Suppressor macrophage treated with lipopolysaccharide for 4 hours (primary cell): ENCODE data around the gene COL9A1.

Source experiments
- DNase-seq: peaks from one replicate; pipeline ENCODE4 v3.0.0-alpha.2; 2020

Gene COL9A1

DNA sequence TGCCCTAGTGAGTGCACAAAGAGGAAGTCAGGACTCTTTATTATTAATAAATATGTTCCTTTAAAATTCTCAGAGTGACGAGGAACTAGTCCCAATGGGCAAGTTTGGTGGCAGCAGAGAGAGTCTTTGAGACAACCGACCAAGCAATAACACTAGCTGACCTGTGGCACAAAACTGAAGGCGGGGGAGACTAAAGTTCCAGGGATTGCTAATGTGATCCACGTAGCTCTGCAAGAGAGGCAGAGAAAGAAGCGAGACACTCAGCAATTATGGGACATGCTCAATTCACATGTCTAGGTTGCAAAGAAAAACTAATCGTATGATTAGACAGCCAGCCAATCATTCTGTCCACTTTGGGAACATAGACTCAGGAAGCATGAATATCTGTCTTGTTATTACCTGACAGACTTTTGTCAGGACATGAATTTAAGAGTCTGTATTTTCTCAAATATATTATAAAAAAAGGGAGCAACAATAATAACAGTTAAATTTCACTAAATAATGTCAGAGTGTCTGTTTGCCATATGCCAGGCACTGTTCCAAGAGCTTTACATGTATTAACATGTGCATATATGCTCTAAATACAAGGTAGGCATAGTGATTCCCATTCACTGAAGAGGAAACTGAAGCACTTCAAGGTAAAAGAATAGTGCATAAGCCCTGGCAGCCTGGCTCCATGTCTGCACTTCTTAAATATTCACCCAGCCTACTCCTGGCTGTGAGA is 81.0 kb downstream of the COL9A1 start:
- DNase-seq, result no peak

DNA sequence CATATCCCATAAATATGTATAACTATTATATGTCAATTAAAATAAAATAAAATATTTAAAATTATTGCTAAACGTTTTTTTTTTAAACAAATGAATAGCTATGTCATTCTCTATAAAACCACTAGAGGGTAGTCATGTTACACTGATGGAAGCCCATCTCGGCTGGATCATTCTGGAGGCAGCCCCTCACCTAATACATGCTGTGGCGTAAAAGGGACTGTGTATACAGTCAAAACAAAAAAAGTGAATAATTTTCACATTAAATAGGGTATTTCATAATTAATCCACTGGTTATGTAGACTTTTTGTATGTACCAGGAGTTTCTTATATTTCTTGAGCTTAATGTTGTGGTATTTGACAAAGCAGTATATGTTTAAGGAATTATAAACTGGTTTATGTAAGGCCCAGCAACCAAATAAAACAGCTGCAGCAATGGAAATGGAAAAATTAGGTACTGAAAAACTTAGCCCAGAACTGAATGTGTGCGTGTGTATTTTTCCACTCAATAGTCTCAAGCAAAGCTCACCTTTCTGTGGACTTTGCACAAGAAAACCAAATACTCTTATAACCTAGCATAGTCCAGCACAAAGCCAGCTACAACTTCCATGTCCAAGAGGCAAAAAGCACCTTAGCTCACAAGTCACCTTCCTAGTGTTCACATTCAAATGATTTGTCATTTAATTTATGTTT is 81.7 kb downstream of the COL9A1 start:
- DNase-seq, result peak; percentile 19

DNA sequence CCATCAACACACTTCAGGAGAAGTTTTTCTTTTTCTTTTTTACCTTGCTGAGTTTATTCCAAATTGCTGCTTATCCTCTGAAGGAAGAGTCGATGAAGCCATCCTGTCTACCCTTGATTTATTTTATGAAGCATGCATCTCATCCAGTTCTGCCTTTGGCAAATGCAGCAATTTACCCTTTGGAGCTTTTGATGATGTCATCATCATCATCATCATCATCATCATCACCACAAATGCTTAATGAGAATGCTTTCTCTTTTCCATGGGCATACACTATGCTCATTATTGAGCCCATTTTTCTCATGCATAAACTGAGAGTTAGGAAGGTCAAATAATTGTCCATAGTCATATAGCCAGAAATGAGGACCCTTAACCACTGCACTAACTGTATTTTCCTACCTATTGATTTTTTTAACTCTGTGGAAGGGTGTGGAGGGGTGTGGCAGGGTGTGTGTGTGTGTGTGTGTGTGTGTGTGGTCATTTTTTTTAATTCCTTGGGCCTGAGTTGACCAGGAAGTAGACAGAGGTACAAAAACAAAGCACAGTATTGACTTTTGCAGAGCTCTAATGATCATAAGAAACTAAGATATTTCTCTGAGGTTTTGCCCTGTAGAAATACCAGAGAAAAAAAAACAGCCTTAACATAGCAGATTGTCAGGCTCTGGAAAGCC is 82.8 kb downstream of the COL9A1 start:
- no peak for DNase-seq

DNA sequence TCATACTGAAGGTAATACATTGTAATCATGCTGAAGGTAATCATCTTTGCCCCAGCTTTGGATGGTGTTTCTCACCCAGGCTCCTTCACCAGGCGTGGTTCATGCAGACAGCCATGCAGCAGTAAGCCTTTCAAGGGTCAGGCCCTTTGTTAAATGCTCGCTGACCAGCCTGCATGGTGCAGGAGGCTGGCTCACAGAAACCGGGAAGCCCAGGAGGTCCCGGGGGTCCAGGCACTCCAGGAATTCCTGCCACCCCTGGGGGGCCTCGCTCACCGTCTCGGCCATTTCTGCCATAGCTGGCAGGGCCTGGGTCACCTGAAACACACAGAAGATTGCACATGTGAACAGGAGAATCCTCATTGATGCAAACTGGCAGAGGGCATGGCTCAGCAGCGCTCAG is 86.1 kb downstream of the COL9A1 start:
- DNase-seq, result no peak

DNA sequence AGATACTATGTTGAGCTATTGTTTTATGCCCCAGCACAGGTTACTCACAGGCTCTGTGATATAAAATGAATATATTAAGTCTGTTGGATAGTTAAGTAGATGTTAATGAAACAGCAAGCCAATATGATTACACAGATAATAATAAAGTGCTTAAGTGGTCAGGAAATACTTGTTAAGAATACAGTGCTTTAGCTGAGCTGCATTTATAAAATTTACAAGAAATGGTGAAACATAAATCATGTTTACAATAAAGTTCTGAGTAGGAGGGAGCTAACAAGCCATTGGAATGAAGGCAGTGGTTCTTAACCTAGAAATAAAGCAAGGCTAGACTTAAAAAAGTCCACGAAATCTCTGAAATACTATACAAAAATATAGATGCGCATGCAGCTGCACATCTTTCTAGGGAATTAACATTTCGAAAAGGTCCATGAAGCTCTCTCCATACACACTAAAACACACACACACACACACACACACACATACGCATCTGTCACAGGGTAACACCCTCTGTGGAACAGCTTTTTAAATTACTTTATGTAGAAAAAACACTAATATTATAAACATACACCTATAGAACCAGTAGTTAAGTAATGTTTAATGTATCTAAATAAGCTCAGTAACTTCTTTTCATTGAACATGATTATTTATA is 87.3 kb downstream of the COL9A1 start:
- no peak for DNase-seq

DNA sequence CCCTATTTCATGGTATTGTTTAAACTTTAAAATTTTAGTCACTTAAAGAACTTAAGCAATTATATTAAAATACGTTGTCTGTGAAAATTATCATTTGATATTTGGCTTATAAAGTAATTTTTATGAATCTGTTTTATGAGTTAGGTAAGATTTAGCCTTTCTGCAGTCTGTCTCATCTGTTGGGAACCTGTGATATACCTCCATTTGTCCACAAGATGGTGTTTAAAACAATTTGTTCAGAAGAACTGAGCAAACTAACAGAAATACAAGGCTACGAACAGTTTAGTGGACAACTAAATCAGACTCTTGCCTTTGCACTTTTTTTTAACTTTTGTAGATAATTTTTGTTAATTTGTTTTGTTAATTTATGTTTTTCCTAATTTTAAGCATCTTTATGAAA is 92.4 kb downstream of the COL9A1 start:
- DNase-seq, result no peak

DNA sequence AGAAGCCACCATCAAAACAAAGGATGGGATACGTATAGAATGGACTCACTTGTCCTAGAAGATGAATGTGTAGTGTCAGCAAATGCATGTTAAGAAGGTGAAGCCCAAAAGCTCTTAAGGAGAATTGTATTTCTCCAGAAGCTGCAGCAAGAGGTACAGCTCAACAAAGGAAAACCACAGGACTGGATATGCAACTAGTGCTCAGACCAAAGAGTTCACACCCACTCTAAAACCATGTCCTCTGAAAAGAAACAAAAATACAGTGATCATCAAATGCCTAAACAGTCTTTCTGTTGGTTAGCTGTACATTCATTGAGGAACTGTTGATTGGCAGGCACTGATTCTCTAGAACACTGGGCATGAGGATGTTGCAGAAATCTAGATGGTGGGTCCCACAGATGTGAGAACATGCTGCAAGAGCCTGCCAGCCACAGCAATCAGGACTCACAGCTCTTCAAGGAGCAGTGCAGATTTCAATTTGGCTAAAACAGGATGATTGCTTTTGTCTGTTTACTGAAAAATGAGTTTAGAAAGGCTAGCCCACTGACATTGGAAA is 94.6 kb downstream of the COL9A1 start:
- DNase-seq, result no peak

DNA sequence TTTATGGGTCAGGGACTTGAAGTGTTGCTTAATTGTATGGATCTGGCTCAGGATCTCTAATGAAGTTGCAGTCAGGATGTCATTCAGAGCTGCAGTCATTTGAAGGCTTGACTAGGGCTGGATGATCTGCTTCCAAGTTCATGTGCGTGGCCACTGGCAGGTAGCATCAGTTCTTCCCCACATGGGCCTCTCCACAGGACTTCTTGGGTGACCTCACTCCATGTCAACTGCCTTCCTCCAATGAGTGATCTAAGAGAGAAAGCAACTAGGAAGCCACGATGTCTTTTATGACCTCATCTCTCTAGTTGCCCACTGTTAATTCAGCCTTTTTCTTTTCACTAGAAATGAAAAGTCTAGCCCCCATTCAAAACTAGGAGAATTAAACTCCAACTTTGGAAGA is 104.1 kb downstream of the COL9A1 start:
- DNase-seq, result no peak

DNA sequence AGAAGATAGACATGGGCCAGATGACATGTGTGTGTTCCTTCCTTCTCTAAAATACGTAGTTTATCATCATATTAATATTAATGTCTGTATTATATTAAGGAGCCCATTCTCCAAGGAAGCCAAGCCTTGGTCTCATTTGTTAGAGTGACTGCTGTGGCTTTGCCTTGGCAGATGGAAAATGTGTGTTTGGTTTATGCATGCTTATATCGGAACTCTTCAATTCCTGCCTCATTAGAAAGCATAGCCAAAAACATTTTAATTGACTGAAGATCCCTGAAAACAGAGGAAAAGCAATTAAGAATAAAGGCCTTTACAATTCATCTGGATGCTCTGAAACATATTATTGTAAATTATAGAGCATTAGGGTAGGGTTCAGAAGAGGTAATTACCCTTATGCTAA is 106.4 kb downstream of the COL9A1 start:
- DNase-seq, result no peak

DNA sequence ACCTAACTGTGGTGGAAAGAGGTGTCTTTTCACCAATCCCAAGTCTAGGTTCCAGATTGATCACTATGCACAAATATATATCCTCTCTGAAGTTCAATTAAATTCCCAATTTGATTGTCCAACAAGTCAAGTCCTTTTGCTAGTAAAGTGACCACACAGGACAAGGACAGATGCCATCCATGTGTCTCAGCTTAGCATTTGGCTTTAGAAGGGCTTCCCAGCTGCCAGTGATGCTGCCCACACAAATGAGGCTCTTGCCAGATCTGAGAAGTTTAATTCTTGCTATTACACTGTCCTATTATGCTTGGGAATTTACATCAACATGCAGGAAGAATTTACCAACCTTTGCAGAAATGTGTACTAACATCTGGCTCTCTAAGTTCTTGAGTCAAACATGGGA is 108.5 kb downstream of the COL9A1 start:
- no peak for DNase-seq

DNA sequence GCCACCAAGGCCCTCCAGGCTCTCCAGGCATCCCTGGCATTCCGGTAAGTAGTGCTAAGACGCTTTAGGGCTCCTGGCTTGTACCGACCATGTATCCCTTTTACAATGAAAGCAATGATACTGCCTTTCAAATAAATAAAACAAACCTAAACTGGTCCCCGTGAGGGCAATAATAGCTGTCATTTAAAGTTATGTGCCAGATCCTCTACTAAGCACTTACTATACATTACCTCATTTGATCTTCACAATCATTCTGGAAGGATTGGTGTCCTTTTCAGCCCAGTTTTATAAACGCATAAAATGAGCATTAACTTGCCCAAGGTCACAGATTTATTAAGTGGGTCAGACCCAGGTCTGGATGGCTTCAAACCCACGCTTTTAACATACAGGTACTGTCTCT is 114.7 kb downstream of the COL9A1 start:
- DNase-seq, result no peak

DNA sequence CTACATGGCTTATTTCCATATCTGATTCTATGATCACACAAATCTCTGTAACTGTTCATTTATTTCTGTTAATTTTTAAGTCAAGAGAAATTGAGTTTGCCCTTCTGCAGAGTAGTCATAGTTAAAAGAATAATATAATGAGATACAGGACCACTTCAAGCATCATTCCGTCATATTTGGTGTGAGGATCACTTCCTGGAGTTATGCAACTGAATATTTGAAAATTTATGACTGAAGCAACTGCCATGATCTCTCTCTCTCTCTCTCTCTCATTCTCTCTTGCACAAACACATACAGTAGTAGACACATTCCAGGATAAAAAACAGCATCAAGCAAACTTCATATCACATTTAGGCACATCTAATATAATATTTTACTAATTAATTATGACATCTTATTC is 116.4 kb downstream of the COL9A1 start:
- DNase-seq, result no peak

DNA sequence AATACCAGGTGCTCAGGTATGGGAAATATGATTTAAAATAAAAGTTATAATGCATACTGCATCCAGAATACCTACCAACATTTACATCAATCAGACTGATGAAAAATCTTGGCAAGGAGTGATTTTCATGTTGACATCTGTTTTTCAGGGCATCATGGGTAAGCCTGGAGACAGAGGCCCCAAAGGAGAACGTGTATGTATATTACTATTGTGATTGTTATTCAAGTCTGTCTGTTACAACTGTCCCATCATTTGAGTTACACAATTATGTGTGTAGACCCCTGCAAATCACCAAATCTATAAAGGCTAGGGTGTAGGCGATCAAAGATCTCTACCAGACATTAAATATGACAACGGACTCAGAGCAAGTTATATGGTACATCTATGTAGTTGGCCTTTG is 118.2 kb downstream of the COL9A1 start:
- no peak for DNase-seq

DNA sequence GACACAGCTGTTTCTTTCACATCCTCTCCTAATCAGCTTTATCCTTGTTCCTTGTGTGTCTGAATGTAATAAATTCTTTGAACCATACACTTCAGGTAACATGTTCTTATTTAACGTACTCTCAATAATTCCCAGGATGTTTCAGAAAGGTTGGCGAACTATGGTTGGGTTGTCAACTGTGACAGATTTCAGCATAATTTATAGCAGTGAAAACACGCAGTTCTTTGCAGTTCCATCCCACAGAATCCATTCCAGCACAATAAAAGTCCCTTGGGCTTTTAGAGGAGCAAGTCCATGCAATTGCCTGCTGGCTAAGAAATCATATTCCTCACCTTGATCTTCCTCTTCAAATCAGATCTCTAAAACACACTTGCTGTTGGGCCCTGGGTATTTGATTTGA is 119.3 kb downstream of the COL9A1 start:
- DNase-seq, result no peak

DNA sequence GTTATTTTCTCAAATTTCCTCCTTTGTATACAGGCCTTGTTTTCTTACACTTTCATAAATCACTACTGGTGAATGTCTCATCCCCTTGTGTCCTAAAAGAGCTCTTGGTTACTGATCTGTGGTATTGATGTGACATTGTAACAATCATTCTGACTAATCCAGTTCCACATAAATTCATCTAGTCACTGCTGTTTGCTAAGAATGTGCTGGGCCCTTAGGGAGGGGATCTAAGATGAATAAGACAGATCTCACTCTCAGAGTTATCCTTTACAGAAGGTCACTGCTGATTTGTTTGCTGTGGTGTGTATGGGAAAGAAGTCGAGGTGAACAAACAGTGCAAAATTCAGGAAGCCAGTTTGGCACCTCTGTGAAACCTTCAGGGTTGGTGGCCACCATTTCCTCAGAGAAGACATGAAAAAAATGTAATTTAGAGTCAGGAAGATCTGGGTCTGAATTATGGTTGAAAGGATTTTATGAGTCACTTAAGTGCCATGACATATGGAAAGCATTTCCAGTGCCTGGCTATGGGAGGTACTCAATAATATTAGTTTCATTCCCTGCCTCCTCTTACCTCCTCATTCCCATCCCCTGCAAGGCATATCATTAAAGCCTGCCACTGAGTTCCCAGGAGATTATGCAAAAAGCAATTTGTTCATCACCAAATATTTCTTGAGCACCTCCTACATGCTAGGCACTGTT is 121.8 kb downstream of the COL9A1 start:
- no peak for DNase-seq

DNA sequence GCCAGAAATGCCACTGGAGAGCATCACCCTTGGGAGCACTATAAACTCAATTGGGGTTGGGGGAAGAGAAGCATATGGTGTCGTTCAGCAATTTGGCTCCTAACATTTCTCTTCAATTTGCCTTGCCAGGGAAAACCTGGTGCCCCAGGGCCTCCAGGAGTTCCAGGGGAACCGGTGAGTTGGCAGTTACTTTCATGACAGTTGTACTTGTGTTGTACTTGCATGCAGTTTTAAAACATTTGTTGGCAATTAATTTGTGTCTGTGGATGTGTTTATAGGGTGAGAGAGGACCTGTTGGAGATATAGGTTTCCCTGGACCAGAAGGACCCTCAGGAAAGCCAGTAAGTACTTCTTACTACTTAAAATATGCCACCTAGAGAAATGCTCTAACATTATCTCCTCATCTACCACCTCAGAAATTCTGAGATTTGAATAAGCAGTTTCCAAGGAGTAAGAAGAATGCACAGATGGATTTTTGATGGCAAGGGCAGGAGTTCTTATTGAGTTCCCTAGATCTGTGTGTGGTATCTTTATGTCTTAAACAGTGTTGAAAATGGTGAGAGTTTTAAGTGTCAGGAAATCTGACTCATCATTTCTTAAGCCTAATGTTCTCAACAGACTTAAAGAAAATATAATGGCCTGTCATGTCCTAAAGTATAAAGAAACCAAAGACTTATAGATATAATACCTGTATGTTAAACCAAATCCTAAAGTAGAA is 122.5 kb downstream of the COL9A1 start:
- no peak for DNase-seq

DNA sequence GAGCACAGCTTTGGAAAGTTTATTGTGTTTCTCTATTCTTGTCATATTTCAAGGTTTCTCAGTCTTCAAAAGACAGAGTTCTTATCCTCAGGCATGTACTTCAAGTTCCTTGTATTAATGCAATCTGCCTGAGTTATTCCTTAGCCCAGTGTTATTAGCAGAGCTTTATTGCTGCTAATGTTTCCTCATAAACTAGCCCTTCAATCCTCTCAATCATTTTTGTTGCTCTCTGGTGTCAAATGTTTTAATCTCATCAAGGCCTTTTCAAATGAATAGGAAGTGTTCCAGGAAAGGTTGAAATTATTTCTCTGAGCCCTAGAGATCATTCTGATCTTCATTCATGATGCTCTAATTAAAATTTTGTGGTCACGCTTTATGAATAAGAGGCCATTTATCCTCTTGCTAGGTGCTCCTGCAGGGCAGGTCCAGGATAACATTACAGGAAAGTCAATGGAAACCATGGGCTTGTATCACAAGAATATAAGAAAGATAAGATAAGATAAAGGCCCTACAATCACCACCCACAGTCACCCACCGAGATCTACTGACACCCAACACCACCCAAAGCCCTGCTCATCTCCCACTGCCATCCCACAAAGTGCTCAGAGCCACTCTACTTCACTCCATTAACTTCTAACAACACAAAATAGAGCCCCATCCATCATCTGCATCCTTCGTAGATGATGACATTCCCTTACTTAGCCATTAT is 125.9 kb downstream of the COL9A1 start:
- no peak for DNase-seq

DNA sequence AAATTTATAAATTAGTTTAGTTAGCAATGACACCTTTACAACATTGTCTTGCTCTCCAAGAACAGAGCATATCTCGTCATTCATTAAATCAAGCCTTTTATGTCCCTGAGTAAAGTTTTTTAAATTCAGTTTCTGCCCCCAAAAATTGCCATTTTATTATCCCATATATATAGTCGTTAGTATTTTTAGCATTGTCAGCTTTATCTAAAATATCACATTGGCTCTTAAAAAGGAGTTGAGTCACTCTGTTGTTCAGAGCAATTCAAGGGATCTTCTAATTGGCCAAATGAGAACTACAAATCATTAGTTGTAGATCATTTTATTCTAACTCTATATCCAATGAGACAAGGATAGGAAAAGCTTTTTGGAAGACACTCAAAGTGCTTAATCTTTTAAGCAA is 127.1 kb downstream of the COL9A1 start:
- no peak for DNase-seq

DNA sequence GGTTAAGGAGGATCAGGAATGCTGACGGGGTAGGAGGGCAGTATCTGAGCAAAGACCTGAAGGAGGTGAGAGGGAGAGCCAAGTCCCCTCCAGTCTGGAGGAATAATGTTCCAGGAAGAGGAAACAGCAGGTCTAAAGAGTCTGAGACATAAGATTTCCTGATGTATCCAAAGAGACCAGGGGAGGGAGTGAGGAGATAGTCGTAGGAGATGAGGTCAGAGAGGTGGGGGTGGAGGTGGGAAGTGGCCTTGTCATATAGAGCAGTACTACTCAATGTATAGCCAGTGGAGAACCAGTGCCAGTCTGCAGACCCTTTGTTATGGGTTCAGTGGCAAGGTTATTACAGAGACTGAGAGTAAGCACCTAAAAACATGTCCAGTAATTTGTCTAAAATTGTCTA is 130.6 kb downstream of the COL9A1 start:
- no peak for DNase-seq

DNA sequence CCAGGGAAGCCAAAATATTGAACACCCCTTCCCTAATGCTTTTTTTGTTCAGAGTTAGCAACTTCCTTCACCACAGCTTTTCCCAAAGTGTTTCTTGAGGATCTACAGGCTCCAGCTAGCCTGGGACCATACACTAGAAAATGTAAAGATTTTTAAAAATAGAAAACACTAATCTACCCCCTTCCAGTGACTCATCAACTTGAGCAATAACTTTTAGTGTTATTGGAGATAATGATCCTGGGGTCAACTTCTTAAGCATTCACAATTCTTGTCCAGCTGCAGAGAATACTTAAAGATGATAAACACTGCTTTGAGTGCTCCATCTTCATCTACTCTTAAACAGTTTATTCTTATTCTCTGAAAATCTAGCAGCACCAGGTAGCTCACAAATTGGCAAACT is 131.6 kb downstream of the COL9A1 start:
- DNase-seq, result no peak

DNA sequence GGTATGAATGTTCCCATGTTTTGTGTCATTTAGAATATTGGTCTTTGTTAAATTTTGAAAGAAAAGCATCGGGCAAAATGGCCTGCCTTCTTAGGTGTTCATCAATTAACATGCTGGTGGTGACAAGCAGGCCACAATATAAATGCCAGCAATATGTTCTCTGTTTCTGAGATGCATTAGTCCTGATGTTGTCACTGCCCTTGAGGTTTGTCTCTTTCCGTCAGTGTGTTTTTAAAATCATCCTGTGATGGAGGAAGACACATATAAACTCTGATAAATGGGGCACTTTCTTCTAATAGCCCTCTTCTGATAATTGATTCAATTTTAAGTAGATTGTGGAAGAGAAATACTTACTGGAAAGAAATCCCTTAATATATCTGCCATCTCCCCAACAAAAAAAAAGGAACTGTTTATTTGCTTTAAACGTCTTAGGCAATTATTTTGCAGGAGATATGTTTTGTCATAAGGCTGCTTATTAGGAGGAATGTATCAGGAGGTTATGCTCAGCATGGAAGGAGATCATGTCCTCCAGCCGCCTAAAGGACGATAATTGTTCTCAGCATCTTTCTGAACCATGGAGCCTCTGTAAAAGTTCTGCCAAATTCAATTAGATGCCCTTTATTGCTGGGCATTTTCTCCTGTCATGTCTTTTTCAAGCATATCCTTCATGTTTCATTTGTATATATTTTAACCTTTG is 134.1 kb downstream of the COL9A1 start:
- no peak for DNase-seq
